Karpas-422 (cell line): ENCODE data around the gene FAM240B. TPM values are rescaled to one million over a fixed set of nuclear protein-coding genes. Genes with fewer than 3 reads are reported as not detected.

ENCODE experiments used
- small RNA-seq: library from RNA; depleted of rRNA; stranded (forward); fragments of <200 nt; gene quantifications from one replicate; pipeline ENCODE3, GENCODE V24; 2014
- total RNA-seq: library from RNA; depleted of rRNA; stranded (reverse); fragments of >200 nt; shearing (Covaris generic); gene quantifications from 2 replicates; pipeline ENCODE4 v1.2.3, GENCODE V29; 2014; ENCODE audit warnings: low replicate concordance; rRNA removed

The FAM240B gene
- total RNA-seq, 1 experiment from 2014 or later, result not detected

Small RNAs within 50 kb of the gene (small RNA-seq; reads per million reads assigned to genes)
- gene RNU6-765P, result not detected

Other genes starting within 250 kb of the FAM240B start
- not detected in 2 replicates for gene ANKRD18A, start 99.5 kb downstream of the FAM240B start, total RNA-seq